B cell (primary cell): ENCODE data around the gene CDS2.

Source experiments
- EZH2 ChIP-seq: IDR thresholded peaks from 2 replicates; pipeline ENCODE4 v1.6.1; 2012; ENCODE audit warnings: borderline replicate concordance, low read depth, mild to moderate bottlenecking, moderate library complexity, low read length; ENCODE audit not compliant: insufficient read depth, poor library complexity, severe bottlenecking
- TF ChIP-seq, protein P1 (sequence below): fragments of 200-600 bp; IDR thresholded peaks from one replicate; pipeline ENCODE4 v1.8.0; 2022; ENCODE audit warnings: antibody characterized with exemption, mild to moderate bottlenecking

DNA sequence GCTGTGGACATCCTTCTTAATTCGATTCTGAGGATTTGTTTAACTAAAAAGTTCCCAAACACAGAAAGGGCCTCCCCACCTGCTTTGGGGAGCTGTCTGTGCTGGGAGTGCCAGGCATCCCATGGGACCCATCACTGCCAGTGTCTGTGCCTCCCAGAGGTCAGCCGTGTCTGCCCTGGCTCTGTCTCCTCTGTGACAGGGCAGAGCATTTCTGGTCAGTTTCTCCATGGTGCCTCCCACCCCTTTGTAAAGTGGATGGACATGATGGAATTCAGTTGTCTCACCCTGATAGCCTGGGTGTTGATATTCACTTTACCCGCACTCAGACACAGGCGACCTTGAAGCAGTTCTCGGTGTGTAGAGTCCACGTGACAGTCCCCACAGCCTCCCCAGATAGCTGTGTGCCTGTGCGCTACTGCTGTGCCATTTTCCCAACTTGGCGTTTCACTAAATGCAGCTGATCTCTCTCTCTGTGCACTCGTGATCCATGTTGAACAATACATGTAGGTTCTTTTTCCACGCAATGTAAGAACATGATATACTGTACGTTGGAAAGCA is 70.5 kb downstream of the CDS2 start:
- TF ChIP-seq, protein P1, sequence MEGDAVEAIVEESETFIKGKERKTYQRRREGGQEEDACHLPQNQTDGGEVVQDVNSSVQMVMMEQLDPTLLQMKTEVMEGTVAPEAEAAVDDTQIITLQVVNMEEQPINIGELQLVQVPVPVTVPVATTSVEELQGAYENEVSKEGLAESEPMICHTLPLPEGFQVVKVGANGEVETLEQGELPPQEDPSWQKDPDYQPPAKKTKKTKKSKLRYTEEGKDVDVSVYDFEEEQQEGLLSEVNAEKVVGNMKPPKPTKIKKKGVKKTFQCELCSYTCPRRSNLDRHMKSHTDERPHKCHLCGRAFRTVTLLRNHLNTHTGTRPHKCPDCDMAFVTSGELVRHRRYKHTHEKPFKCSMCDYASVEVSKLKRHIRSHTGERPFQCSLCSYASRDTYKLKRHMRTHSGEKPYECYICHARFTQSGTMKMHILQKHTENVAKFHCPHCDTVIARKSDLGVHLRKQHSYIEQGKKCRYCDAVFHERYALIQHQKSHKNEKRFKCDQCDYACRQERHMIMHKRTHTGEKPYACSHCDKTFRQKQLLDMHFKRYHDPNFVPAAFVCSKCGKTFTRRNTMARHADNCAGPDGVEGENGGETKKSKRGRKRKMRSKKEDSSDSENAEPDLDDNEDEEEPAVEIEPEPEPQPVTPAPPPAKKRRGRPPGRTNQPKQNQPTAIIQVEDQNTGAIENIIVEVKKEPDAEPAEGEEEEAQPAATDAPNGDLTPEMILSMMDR, result no peak
- no peak for TF ChIP-seq EZH2
